Effector CD8-positive, alpha-beta T cell (primary cell): ENCODE results near the gene TPM4.

Source experiments
- DNase-seq: peaks from one replicate; lab custom pipeline; 2025; lab: John Stamatoyannopoulos, UW

Gene TPM4

GRCh38 chr19:16041991-16042386, 34.3 kb upstream of the TPM4 start:
- no peak for DNase-seq

DNA sequence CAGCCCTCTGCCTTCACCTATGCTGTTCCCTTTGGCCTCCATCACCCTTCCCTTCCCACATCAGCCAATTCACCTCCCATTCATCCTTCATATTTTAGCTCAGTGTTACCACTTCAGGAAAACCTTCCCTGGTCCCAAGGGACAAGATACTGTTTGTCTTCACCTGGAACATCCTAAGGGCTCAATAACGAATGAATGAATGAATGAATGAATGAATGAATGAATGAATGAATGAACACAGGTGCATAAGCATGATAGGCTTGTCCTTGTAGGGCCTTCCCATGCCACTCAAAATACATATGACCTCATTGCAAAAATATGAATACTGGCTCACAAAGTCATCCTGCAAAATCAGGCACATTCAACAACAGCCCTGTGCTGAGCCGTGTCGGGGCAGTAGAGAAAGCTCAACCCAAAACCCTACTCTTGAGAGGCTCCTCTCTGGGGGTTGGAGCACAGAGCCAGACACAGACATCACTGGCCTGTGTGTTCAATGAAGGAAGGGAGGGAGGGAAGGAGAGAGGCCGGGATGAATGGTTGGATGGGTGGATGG, 33.7 kb upstream of the TPM4 start:
- no peak for DNase-seq

- DNase-seq, result no peak
Measured at GRCh38 chr19:16043156-16043757, 33.0 kb upstream of the TPM4 start.

- DNase-seq, result no peak
Measured at GRCh38 chr19:16044746-16045145, 31.5 kb upstream of the TPM4 start.

DNA sequence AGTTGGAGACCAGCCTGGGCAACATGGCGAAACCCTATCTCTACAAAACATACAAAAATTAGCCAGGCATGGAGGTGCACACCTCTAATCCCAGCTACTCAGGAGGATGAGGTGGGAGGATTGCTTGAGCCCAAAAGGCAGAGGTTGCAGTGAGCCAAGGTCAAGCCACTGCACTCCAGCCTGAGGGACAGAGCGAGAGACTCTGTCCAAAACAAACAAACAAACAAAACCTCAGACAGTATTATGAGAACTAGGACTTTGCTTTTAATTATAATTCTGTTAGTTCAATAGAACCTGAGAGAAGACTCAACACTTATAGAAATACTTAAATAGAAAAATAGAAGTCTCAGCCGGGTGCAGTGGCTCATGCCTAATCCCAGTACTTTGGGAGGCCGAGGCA, 31.1 kb upstream of the TPM4 start:
- DNase-seq, result no peak

- DNase-seq, result no peak
Measured at GRCh38 chr19:16045893-16046292, 30.4 kb upstream of the TPM4 start.

DNA sequence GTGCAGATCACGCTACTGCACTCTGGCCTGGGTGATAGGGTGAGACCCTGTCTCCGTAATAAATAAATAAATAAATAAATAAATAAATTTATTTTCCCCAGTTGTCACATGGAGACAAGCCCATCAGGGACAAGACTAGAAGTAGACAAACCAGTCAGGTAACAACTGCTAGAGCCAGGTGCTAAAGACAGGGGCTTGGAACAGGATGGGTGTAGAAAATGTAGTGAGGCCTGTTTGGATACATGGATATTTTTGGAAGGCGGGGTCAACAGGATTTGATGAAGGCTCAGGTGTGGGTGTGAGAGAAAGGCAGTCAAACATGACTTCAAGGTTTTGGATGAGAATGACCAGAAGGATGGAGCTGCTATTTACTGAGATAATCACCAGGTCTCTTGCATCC, 27.7 kb upstream of the TPM4 start:
- no peak for DNase-seq

- DNase-seq, result peak; percentile 34
Measured at GRCh38 chr19:16051254-16052025, 24.9 kb upstream of the TPM4 start.

- DNase-seq, result no peak
Measured at GRCh38 chr19:16052353-16052752, 23.9 kb upstream of the TPM4 start.

GRCh38 chr19:16057062-16057461, 19.2 kb upstream of the TPM4 start:
- no peak for DNase-seq

DNA sequence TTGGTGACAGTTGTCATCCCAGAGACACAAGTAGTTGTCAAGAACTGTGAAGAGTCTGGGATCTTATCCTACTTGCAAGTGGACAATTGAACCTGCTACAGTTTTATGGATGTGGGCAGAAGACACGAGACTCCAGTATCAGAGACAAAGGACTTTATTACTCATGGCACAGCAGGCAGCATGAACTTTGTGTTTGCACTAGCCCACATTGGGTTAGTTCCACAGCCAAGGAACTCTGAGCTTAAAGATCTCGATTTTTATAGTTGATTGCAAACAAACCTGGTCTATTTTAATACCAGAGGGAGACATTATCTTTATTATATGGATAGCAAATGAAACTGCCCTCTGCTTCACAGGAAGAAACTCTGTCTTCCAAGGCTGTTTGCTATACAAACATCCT, 16.0 kb upstream of the TPM4 start:
- no peak for DNase-seq

- no peak for DNase-seq
Measured at GRCh38 chr19:16061943-16062342, 14.4 kb upstream of the TPM4 start.

DNA sequence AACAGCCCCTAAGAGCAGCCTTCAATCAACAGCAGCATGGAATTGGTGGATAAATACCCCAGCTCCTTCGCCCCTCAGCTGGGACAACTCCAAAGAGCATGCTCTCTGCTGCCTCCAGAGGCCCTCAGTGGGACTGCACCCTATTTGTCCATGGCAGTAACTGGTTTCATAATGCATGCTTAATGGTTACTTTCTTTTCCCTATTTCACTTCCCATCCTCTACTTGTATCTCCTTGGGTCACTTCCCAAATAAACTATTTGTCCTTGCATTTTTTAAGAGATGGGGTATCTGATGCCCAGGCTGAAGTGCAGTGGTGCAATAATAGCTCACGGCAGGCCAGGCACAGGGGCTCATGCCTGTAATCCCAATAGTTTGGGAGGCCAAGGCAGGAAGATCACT, 13.5 kb upstream of the TPM4 start:
- peak; percentile 42 for DNase-seq

DNA sequence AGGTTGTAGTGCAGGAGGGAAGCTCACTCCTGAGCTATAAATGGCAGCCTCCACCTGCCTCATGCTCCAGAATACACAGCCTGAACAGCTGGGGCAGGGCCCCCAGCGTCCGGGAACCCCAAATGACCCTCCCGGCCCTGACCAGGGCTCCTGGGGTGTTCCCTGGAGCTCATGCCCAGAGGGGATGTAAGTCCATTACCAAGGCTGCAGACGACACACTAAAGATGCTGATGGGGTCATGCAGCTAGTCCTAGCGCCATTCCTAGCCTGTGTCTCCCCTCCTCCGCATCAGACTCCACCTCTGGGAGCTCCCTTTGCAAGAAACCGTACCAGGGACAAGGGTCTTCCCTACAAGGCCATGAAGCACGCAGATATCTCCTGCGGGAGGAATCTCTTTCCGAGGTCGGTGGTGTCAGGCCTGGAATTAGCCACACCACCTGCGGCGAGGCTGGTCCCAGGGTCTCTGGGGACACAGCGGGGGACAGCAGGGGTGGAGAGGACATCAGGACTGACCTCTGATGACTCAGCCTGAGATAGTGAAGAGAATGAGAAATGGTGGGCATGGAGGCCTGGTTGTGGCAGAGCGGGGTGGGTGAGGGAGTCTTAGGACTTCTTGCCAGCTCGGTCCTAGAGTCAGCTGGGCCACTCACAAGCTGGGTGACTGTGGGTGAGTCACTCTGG, 11.9 kb upstream of the TPM4 start:
- no peak for DNase-seq

GRCh38 chr19:16066611-16067104, 9.6 kb upstream of the TPM4 start:
- no peak for DNase-seq

DNA sequence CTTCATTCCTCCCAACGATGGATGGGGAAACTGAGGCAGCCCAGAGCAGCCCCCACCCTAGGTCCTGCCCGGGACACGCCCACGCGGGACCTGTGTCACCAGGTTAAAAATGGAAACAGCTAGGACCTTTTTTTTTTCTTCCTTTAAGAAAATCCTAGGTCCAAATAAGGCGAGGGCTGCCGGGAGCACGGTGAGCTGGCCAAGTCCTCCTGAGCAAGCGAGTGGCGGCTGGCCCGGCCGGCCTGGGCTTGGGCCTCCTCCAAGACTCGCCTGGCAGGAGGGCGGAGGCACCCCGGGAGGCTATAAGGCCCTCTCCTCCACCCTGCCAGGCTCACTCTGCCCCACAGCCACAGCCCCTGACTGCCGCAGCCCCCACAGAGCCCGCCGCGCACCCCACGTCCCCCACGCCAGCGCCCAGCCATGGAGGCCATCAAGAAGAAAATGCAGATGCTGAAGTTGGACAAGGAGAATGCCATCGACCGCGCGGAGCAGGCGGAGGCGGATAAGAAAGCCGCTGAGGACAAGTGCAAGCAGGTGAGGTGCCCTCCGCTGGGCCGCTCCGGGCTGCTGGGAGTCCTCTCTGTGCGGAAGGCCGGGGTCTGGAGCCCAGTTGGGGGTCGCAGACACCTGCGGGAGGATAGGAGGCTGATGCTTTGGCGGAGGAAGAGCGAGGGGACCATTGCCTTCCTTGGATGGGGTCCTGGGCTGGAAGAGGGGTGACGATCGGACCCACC, 8.9 kb upstream of the TPM4 start:
- no peak for DNase-seq

DNA sequence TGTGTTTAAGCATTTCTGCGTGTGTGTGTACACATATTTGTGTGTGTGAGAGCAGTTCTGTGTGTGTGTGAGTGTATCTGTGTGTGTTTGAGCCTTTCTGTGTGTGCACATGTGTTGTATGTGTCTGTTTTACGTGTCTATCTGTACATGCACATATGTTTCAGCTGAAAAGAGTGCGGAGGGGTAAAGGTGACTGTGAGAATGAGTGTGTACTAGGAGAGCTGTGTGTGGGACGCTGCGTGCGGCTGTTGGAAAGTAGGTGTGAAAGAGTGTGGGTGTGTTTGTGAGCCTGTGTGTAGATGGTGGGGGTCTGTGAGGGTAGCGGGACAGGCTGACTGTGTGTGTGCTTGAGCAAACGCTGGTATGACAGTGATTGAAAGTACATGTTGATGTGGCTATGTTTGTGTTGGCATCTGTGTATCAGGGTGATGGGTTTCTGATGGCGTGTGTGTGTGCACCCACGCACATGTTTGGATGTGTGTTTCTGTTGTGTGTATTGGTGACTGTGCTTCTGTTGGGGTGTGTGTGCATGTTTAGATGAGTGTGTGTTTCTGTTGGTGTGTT, 7.5 kb upstream of the TPM4 start:
- no peak for DNase-seq

DNA sequence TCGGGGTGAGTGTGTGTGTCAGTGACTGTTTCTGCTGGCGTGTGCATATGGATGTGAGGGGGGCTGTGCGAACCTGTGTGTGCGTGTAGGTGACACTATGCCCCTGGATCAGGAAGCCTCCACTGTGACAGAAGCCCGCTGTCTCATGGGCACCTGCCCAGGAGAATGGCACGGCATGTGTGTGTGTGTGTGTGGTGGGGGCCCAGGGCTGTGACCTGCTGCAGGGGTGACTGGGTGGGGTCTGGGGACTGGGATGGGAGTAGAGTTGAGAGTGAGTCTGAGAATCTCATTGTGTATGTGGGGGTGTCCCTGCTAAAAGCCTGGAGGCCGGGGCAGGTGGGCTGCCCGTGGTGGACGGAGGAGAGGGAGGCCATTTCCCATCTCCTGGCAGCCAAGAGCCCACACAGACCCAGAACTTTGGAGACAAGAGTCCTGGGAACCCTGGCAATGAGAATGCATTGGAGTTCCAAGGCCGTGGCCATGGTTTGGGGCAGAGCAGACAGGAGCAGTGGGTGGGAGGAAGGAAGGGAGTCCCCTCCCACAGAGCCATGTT, 6.4 kb upstream of the TPM4 start:
- no peak for DNase-seq

DNA sequence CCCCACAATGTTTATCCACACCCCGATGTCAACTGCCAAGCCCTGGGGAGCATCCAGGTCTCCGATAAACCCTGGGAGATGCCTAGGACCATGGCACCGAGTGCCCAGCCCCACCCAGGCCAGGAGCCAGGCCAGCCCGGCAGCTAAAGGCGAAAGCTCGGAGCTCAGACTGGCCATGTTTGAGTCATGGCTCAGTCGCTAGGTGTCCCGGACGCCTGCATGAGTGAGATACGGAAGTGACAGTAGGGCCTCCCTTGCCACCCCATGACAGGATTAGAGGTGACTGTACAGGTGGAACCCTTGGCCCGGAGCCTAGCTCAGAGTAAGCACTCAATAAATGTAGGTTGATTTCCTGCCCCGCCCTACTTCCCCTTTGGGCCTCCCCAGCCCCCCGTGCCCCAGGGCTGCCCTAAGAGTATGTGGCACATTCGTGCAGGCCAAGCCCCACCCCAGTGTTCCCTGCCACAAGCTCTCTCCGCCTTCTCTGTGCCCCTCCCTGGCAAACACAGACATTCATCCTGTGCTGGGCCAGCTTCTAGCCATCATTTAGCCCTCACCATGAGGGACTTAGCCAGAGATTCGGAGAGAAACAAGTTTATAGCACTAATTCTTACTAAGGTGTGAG, 5.8 kb upstream of the TPM4 start:
- peak; percentile 70 for DNase-seq

DNA sequence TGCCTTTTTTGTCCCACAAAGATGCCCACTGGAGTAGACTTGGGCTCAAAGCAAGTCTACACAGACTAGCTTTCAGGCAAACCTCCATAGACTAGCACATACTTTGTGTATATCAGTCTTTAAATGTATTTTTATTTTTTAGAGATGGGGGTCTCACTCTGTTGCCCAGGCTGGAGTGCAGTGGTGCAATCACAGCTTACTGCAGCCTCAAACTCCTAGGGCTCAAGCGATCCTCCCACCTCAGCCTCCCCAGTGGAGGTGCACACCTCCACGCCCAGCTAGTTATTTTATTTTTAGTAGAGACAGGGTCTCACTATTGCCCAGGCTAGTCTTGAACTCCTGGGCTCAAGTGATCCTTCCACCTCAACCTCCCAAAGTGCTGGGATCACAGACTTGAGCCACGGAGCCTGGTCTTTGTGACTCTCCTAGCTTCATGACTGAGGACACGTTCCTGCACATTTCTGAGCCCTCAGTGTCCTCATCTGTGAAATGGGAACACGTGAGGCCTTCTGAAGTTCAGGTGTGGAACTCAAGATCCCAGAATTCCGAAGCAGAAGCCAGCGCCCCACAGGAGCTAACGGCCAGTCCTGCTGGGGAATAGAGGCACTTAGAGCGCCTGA, 5.1 kb upstream of the TPM4 start:
- DNase-seq, result no peak

- DNase-seq, result no peak
Measured at GRCh38 chr19:16073481-16073880, 2.8 kb upstream of the TPM4 start.
